CD14-positive monocyte (primary cell): Measurements from ENCODE around the gene HERC4. TPM values are rescaled to one million over a fixed set of nuclear protein-coding genes. Genes with fewer than 3 reads are reported as not detected.

Experiments
- DNase-seq, 3 donors: peaks; one replicate each; pipeline ENCODE4 v3.0.0-alpha.2; 2011 to 2022
- H2AFZ ChIP-seq: 2 replicates; pipeline ENCODE4 v1.6.0; 2012; ENCODE audit warnings: mild to moderate bottlenecking, low read depth, low read length, inconsistent platforms; ENCODE audit not compliant: insufficient read depth, poor library complexity, severe bottlenecking
- H3K27ac ChIP-seq, 2 donors: 1 replicate in 1 of 2; 2 replicates in 1 of 2; pipeline ENCODE4 v1.5.1; 2012 to 2013; ENCODE audit warnings: low read length in 2 of 2, control low read depth in 1 of 2, inconsistent platforms in 1 of 2, low read depth in 1 of 2, mild to moderate bottlenecking in 1 of 2
- H3K27me3 ChIP-seq, 2 donors: one replicate each; pipeline versions ENCODE4 v1.6.0 to v1.6.1; 2011 to 2013; ENCODE audit warnings: low read length in 2 of 2; ENCODE audit not compliant: control insufficient read depth in 2 of 2, insufficient read depth in 2 of 2
- H3K36me3 ChIP-seq, 2 donors: replicated peaks in 1 of 2; 1 replicate in 1 of 2; 2 replicates in 1 of 2; pipeline versions ENCODE4 v1.5.1 to v1.6.1; 2012 to 2013; ENCODE audit warnings: low read length in 2 of 2, control low read depth in 1 of 2, inconsistent platforms in 1 of 2, mild to moderate bottlenecking in 1 of 2; ENCODE audit not compliant: insufficient read depth in 2 of 2, control insufficient read depth in 1 of 2
- H3K4me1 ChIP-seq, 2 donors: 1 replicate in 1 of 2; 2 replicates in 1 of 2; pipeline versions ENCODE4 v1.5.1 to v1.6.1; 2012 to 2013; ENCODE audit warnings: low read length in 2 of 2, control low read depth in 1 of 2, inconsistent platforms in 1 of 2, mild to moderate bottlenecking in 1 of 2, moderate library complexity in 1 of 2; ENCODE audit not compliant: insufficient read depth in 2 of 2, control insufficient read depth in 1 of 2
- H3K4me2 ChIP-seq: replicated peaks from 2 replicates; pipeline ENCODE3; 2012; ENCODE audit warnings: low read length, moderate library complexity, mild to moderate bottlenecking; ENCODE audit not compliant: poor library complexity, severe bottlenecking; ENCODE audit errors: extremely low read depth
- H3K4me3 ChIP-seq, 3 experiments: fragments of 200-600 bp in 1 of 3; sonication (generic) in 1 of 3; replicated peaks in 1 of 3; 1 replicate in 2 of 3; 2 replicates in 1 of 3; pipeline ENCODE4 v1.5.1; 2011 to 2013; ENCODE audit warnings: low read length in 3 of 3, mild to moderate bottlenecking in 3 of 3, control low read depth in 2 of 3, low read depth in 2 of 3, inconsistent platforms in 1 of 3, moderate library complexity in 1 of 3
- H3K79me2 ChIP-seq: 2 replicates; pipeline ENCODE4 v1.6.0; 2012; ENCODE audit warnings: mild to moderate bottlenecking, control low read depth, inconsistent platforms, low read length, moderate library complexity; ENCODE audit not compliant: insufficient read depth
- H3K9ac ChIP-seq: 2 replicates; pipeline ENCODE4 v1.6.0; 2017; ENCODE audit warnings: low read length, mild to moderate bottlenecking; ENCODE audit not compliant: insufficient read depth, poor library complexity, severe bottlenecking
- H3K9me3 ChIP-seq, 2 donors: replicated peaks in 1 of 2; 1 replicate in 1 of 2; 2 replicates in 1 of 2; pipeline versions ENCODE4 v1.5.1 to v1.6.1; 2012 to 2013; ENCODE audit warnings: low read length in 2 of 2, control low read depth in 1 of 2; ENCODE audit not compliant: control insufficient read depth in 1 of 2, insufficient read depth in 1 of 2
- H4K20me1 ChIP-seq: 2 replicates; pipeline ENCODE4 v1.6.0; 2012; ENCODE audit warnings: mild to moderate bottlenecking, low read length, control low read depth, moderate library complexity; ENCODE audit not compliant: insufficient read depth
- H3K27ac Mint-ChIP-seq, 7 donors: one replicate each; pipeline ENCODE4 v1.8.0; 2020; ENCODE audit warnings: mild to moderate bottlenecking in 7 of 7, mixed read lengths in 7 of 7, moderate library complexity in 6 of 7, inconsistent platforms in 2 of 7
- H3K27me3 Mint-ChIP-seq, 3 donors: one replicate each; pipeline ENCODE4 v1.8.0; 2021 to 2022; ENCODE audit warnings: low read depth in 3 of 3, mild to moderate bottlenecking in 3 of 3, mixed read lengths in 3 of 3, moderate library complexity in 3 of 3, inconsistent platforms in 1 of 3
- H3K36me3 Mint-ChIP-seq, 2 donors: one replicate each; pipeline ENCODE4 v1.8.0; 2020; ENCODE audit warnings: mixed read lengths in 2 of 2, inconsistent platforms in 1 of 2, mild to moderate bottlenecking in 1 of 2
- H3K4me1 Mint-ChIP-seq: one replicate; pipeline ENCODE4 v1.8.0; 2020; ENCODE audit warnings: mild to moderate bottlenecking, mixed read lengths
- H3K4me3 Mint-ChIP-seq, 2 donors: one replicate each; pipeline ENCODE4 v1.8.0; 2020; ENCODE audit warnings: mild to moderate bottlenecking in 2 of 2, mixed read lengths in 2 of 2, moderate library complexity in 1 of 2
- H3K9me3 Mint-ChIP-seq, 7 donors: one replicate each; pipeline ENCODE4 v1.8.0; 2020 to 2022; ENCODE audit warnings: mixed read lengths in 7 of 7, mild to moderate bottlenecking in 6 of 7, moderate library complexity in 6 of 7, inconsistent platforms in 2 of 7
- WGBS: methylation state at CpG from one replicate; pipeline ENCODE4 v1.1.5; 2013; ENCODE audit warnings: missing lambda C conversion rate; ENCODE audit not compliant: insufficient coverage; 5-methylcytosine and 5-hydroxymethylcytosine counted together
- intact Hi-C, 2 donors: fragments of 100-400 bp; cut with micrococcal nuclease; formaldehyde crosslinking; loops; one replicate each; pipeline versions ENCODE4 v1.15.0 to v1.15.1; 2023
- polyA plus RNA-seq, 3 donors: library from polyadenylated mRNA; depleted of rRNA in 1 of 3; unstranded in 2 of 3; stranded (reverse) in 1 of 3; fragments of 300-500 nt in 2 of 3; fragments of >200 nt in 1 of 3; fragmentation: Illumina TruSeq in 2 of 3; gene quantifications; 1 replicate in 2 of 3; 2 replicates in 1 of 3; pipeline ENCODE4 v1.2.3, GENCODE V29; 2012 to 2021
- TF ChIP-seq, protein P1 (sequence below): fragments of 200-600 bp; IDR thresholded peaks from one replicate; pipeline ENCODE4 v1.8.0; 2022; ENCODE audit warnings: antibody characterized with exemption, mild to moderate bottlenecking

HERC4 gene
- polyA plus RNA-seq, 3 donors = 10.7 to 17.5 (median 14.3) TPM

DNA sequence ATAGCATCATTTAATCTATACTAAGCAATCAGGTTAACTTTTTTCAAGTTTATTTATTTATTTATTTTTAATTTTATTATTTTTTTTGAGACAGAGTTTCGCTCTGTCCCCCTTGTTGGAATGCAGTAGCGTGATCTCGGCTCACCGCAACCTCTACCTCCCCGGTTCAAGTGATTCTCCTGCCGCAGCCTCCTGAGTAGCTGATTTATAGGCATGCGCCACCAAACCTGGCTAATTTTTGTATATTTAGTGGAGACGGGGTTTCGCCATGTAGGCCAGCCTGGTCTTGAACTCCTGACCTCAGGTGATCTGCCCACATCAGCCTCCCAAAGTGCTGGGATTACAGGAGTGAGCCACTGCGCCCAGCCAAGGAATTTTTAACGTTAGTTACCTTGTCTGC, 33.6 kb upstream of the HERC4 start:
- Mint-ChIP-seq H3K9me3 (no peaks in the 10 kb centered on the region), H3K27ac (no peak overlapping the region), H3K4me3 (no peak overlapping the region), H3K4me1 (no peaks in the 10 kb centered on the region), H3K27me3 (peaks cover 0 to 2% (median 0%) of the 10 kb centered on the region in 3 donors), H3K36me3 (no peaks in the 10 kb centered on the region)
- TF ChIP-seq, protein P1, sequence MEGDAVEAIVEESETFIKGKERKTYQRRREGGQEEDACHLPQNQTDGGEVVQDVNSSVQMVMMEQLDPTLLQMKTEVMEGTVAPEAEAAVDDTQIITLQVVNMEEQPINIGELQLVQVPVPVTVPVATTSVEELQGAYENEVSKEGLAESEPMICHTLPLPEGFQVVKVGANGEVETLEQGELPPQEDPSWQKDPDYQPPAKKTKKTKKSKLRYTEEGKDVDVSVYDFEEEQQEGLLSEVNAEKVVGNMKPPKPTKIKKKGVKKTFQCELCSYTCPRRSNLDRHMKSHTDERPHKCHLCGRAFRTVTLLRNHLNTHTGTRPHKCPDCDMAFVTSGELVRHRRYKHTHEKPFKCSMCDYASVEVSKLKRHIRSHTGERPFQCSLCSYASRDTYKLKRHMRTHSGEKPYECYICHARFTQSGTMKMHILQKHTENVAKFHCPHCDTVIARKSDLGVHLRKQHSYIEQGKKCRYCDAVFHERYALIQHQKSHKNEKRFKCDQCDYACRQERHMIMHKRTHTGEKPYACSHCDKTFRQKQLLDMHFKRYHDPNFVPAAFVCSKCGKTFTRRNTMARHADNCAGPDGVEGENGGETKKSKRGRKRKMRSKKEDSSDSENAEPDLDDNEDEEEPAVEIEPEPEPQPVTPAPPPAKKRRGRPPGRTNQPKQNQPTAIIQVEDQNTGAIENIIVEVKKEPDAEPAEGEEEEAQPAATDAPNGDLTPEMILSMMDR = no peak
- H3K36me3 ChIP-seq = no peaks in the 10 kb centered on the region
- no peak overlapping the region for H3K4me3 ChIP-seq
- no peaks in the 10 kb centered on the region for H3K9me3 ChIP-seq
- no peaks in the 10 kb centered on the region for H3K27me3 ChIP-seq
- no peak overlapping the region for H3K9ac ChIP-seq
- no peaks in the 10 kb centered on the region for H3K79me2 ChIP-seq
- H3K4me2 ChIP-seq = no peak overlapping the region
- H2AFZ ChIP-seq = no peak overlapping the region
- intact Hi-C loops = no loop called here
- H3K4me1 ChIP-seq = no peaks in the 10 kb centered on the region
- no peak for DNase-seq
- H3K27ac ChIP-seq = no peak overlapping the region
- no peaks in the 10 kb centered on the region for H4K20me1 ChIP-seq
- WGBS = 96% methylated on average over 10 of the region's 11 CpGs

DNA sequence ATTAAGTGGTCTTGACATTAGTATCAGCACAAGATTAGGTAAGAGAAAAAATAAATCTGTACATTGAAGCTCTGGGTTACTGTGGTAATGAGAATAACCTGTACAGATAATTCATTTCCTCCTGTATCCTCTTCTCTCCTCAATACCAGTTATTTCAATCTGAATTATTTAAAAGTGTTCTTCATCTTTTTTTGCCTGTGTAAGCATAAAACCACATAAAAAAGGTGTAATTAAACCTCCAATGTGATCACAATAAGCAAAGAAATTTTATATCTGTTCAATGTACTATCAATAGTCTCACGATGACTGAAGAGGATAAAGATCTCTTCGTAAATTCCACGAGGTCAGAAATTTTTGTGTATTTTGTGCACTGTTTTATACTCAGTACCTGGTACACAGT, 33.0 kb upstream of the HERC4 start:
- H3K36me3 ChIP-seq = no peaks in the 10 kb centered on the region
- H3K4me2 ChIP-seq = no peak overlapping the region
- no peak overlapping the region for H3K4me3 Mint-ChIP-seq
- no peaks in the 10 kb centered on the region for H3K4me1 ChIP-seq
- intact Hi-C loops = no loop called here
- H3K9ac ChIP-seq = no peak overlapping the region
- H3K4me1 Mint-ChIP-seq = no peaks in the 10 kb centered on the region
- no peaks in the 10 kb centered on the region for H3K9me3 Mint-ChIP-seq
- no peaks in the 10 kb centered on the region for H3K79me2 ChIP-seq
- H3K4me3 ChIP-seq = no peak overlapping the region
- no peak for DNase-seq
- H4K20me1 ChIP-seq = no peaks in the 10 kb centered on the region
- no peak overlapping the region for H2AFZ ChIP-seq
- TF ChIP-seq, protein P1 = no peak
- no peak overlapping the region for H3K27ac Mint-ChIP-seq
- no peak overlapping the region for H3K27ac ChIP-seq
- H3K9me3 ChIP-seq = no peaks in the 10 kb centered on the region
- no peaks in the 10 kb centered on the region for H3K27me3 ChIP-seq
- H3K36me3 Mint-ChIP-seq = no peaks in the 10 kb centered on the region
- WGBS = no CpG with 5 or more reads among the region's 3 CpGs
- peaks cover 0 to 3% (median 1%) of the 10 kb centered on the region in 3 donors for H3K27me3 Mint-ChIP-seq
